Measurements from ENCODE around the gene COL26A1. TPM values are rescaled to one million over a fixed set of nuclear protein-coding genes. Genes with fewer than 3 reads are reported as not detected.

The COL26A1 gene
- total RNA-seq, 1 experiment from 2014 or later = not detected

DNA sequence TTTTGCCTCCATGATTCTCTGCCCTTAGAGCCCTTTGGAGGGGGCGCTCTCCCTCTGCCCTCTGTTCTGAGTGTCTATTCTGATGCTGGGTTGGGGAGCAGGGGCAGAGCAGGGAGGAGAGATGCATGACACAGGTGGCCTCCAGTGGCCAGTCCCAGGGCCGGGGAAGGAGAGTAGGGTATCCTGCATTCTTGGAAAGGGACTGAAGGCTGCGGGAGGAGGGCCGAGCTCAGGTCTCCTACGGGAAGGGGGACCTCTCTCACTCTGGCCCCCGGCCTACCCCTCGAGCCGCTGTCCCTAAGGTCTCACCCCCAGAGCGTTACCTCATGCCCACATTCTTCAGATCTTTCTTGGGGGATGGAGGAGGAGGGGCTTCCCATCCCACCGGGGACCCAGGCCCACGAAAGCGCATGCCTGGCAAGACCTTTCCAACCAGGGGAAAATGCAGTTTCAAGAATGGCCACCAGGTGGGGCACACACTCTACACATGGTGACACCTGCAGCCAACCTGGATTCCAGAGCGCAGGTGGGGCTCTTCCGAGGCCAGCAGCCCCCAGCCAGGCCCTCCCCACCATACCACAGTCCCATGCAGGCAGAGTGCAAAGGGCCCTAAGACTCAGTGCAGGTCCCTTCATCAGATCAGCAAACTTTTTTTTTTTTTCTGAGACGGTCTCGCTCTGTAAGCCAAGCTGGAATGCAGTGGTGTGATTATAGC is 180.0 kb downstream of the COL26A1 start:
- CTCF ChIA-PET = interaction anchor here (0.5 to 1.5 kb wide), 14 partner anchors 12 to 908 kb away, joined by 3 to 6 read pairs (median 4); no protein-coding TSS in a partner anchor
- H3K4me2 ChIP-seq (ENCODE audit: low read length) = peak overlapping the region; percentile 46; the same call in 1 of the 2 replicates

GRCh38 chr7:101543242-101543766 is 180.6 kb downstream of the COL26A1 start:
- Histone ChIP-seq H3K79me2 (ENCODE audit: low read length) (no peaks in the 10 kb centered on the region), H3K4me2 (ENCODE audit: low read length) (peak overlapping the region; percentile 46; the same call in 1 of the 2 replicates), H2AFZ (ENCODE audit: low read length) (no peak overlapping the region), H3K9me2 (replicated peaks; ENCODE audit: low read length) (no peaks in the 10 kb centered on the region), H3K27ac (ENCODE audit: low read length) (no peak overlapping the region), H3K4me3 (ENCODE audit: low read length) (no peak overlapping the region), H4K20me1 (ENCODE audit: low read length) (no peaks in the 10 kb centered on the region), H3K9ac (ENCODE audit: low read length) (no peak overlapping the region), H3K36me3 (ENCODE audit: low read depth, low read length) (no peaks in the 10 kb centered on the region), H3K27me3 (ENCODE audit: low read length) (no peaks in the 10 kb centered on the region), H3F3A (ENCODE audit: low read length, unreplicated experiment) (no peaks in the 10 kb centered on the region), H3K4me1 (ENCODE audit: insufficient read depth, low read length) (no peaks in the 10 kb centered on the region), H3K9me3 (ENCODE audit: low read length) (no peaks in the 10 kb centered on the region)
- TF ChIP-seq, protein P1, sequence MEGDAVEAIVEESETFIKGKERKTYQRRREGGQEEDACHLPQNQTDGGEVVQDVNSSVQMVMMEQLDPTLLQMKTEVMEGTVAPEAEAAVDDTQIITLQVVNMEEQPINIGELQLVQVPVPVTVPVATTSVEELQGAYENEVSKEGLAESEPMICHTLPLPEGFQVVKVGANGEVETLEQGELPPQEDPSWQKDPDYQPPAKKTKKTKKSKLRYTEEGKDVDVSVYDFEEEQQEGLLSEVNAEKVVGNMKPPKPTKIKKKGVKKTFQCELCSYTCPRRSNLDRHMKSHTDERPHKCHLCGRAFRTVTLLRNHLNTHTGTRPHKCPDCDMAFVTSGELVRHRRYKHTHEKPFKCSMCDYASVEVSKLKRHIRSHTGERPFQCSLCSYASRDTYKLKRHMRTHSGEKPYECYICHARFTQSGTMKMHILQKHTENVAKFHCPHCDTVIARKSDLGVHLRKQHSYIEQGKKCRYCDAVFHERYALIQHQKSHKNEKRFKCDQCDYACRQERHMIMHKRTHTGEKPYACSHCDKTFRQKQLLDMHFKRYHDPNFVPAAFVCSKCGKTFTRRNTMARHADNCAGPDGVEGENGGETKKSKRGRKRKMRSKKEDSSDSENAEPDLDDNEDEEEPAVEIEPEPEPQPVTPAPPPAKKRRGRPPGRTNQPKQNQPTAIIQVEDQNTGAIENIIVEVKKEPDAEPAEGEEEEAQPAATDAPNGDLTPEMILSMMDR (conservative IDR thresholded peaks at IDR 0.05; ENCODE audit: low read depth, low read length) = no peak
- no peak for TF ChIP-seq EZH2 (IDR thresholded peaks at IDR 0.05; ENCODE audit: low read length, unreplicated experiment)
- TF ChIP-seq EZH2phosphoT487 (IDR thresholded peaks at IDR 0.05; ENCODE audit: borderline replicate concordance, low read length) = no peak
- ChIA-PET POLR2A (ENCODE audit: unreplicated experiment) (no interaction called here), CTCF (interaction anchor here (0.5 to 1.5 kb wide), 15 partner anchors 11 to 907 kb away, joined by 3 to 8 read pairs (median 4); no protein-coding TSS in a partner anchor)
- no TSS peak for BruUV-seq (replicated peaks)
- no peak for ATAC-seq
- DNase-seq = no peak
- intact Hi-C loops (cut with micrococcal nuclease) = loop anchor here (1.0 to 2.0 kb wide), 3 partner anchors 271 to 729 kb away; no protein-coding TSS in a partner anchor

More for the DNA sequence above, 180.0 kb downstream of the COL26A1 start:
- no peaks in the 10 kb centered on the region for H4K20me1 ChIP-seq (ENCODE audit: low read length)
- H3K4me3 ChIP-seq (ENCODE audit: low read length) = no peak overlapping the region
- H3K4me1 ChIP-seq (ENCODE audit: insufficient read depth, low read length) = no peaks in the 10 kb centered on the region
- H3K27me3 ChIP-seq (ENCODE audit: low read length) = no peaks in the 10 kb centered on the region
- no peaks in the 10 kb centered on the region for H3F3A ChIP-seq (ENCODE audit: low read length, unreplicated experiment)
- TF ChIP-seq, protein P1 (conservative IDR thresholded peaks at IDR 0.05; ENCODE audit: low read depth, low read length) = peak; percentile 88
- no peak for TF ChIP-seq EZH2phosphoT487 (IDR thresholded peaks at IDR 0.05; ENCODE audit: borderline replicate concordance, low read length)
- intact Hi-C loops (cut with micrococcal nuclease) = loop anchor here (1.0 to 2.0 kb wide), 3 partner anchors 272 to 730 kb away; no protein-coding TSS in a partner anchor
- no peak overlapping the region for H2AFZ ChIP-seq (ENCODE audit: low read length)
- H3K9me2 ChIP-seq (replicated peaks; ENCODE audit: low read length) = no peaks in the 10 kb centered on the region
- H3K9me3 ChIP-seq (ENCODE audit: low read length) = no peaks in the 10 kb centered on the region
- BruUV-seq (replicated peaks) = no TSS peak
- ATAC-seq (peak; percentile 62), DNase-seq (peak; percentile 75)
- H3K9ac ChIP-seq (ENCODE audit: low read length) = no peak overlapping the region
- no peak overlapping the region for H3K27ac ChIP-seq (ENCODE audit: low read length)
- H3K79me2 ChIP-seq (ENCODE audit: low read length) = no peaks in the 10 kb centered on the region
- no peaks in the 10 kb centered on the region for H3K36me3 ChIP-seq (ENCODE audit: low read depth, low read length)
- POLR2A ChIA-PET (ENCODE audit: unreplicated experiment) = no interaction called here

All from PC-3 (cell line).